ENCODE results near the gene TGDS.
A peak's percentile ranks its signal among the peaks of the same experiment; 100 is the strongest.

The TGDS gene

GRCh38 chr13:94599877-94600276 lies 3.9 kb upstream of the TGDS start:
- no peak for DNase-seq

- DNase-seq, result no peak
Observed at GRCh38 chr13:94598281-94598680, 2.3 kb upstream of the TGDS start.

GRCh38 chr13:94596575-94596971 lies 621 bp upstream of the TGDS start:
- DNase-seq, result no peak

- no peak for DNase-seq
Observed at GRCh38 chr13:94595001-94595949, 677 bp downstream of the TGDS start.

GRCh38 chr13:94590744-94591143 lies 5.2 kb downstream of the TGDS start:
- DNase-seq, result no peak

GRCh38 chr13:94588541-94588940 lies 7.4 kb downstream of the TGDS start:
- DNase-seq, result peak; percentile 13

- DNase-seq, result no peak
Observed at GRCh38 chr13:94586371-94586770, 9.6 kb downstream of the TGDS start.

- no peak for DNase-seq
Observed at GRCh38 chr13:94585543-94586101, 10.3 kb downstream of the TGDS start.

- DNase-seq, result no peak
Observed at GRCh38 chr13:94583926-94584325, 12.0 kb downstream of the TGDS start.

GRCh38 chr13:94579063-94579462 lies 16.9 kb downstream of the TGDS start:
- no peak for DNase-seq

GRCh38 chr13:94569615-94570014 lies 26.3 kb downstream of the TGDS start:
- DNase-seq, result no peak

GRCh38 chr13:94568443-94568842 lies 27.5 kb downstream of the TGDS start:
- DNase-seq, result no peak

- no peak for DNase-seq
Observed at GRCh38 chr13:94567581-94567980, 28.4 kb downstream of the TGDS start.

- no peak for DNase-seq
Observed at GRCh38 chr13:94561126-94561525, 34.8 kb downstream of the TGDS start.

GRCh38 chr13:94560116-94560515 lies 35.8 kb downstream of the TGDS start:
- DNase-seq, result no peak

- no peak for DNase-seq
Observed at GRCh38 chr13:94559222-94559795, 36.6 kb downstream of the TGDS start.

- no peak for DNase-seq
Observed at GRCh38 chr13:94558716-94559115, 37.2 kb downstream of the TGDS start.

- DNase-seq, result no peak
Observed at GRCh38 chr13:94557684-94558235, 38.2 kb downstream of the TGDS start.

- no peak for DNase-seq
Observed at GRCh38 chr13:94556621-94557020, 39.3 kb downstream of the TGDS start.

GRCh38 chr13:94556041-94556440 lies 39.9 kb downstream of the TGDS start:
- no peak for DNase-seq

GRCh38 chr13:94553766-94554165 lies 42.2 kb downstream of the TGDS start:
- no peak for DNase-seq

- no peak for DNase-seq
Observed at GRCh38 chr13:94552095-94552494, 43.9 kb downstream of the TGDS start.

- peak; percentile 35 for DNase-seq
Observed at GRCh38 chr13:94550062-94550738, 45.8 kb downstream of the TGDS start.
